ENCODE measurements around the gene MCU.
"Not testable (repeated sequence)": the region's sequence is repeated elsewhere in the genome, so short reads cannot be mapped to it uniquely, and the experiment has no call there.

Gene MCU

DNA sequence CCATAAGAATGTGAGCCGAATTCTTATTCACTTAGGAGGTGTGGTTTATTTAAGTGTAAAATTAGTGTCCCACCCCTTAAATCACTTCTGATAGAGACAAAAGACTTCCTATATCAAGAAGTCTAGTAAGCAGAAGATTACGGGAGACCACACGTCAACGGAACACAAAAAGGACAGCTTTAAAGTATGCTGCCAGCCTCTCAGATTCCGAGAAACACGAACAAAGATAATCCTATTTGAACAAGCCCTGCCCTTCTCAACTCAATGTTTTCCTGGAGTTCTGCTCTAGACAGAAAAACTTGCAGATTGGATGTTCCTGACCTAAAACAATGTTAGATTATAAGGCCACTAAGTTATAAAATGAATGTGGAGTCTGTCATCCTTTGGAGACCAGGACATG, 4.9 kb upstream of the MCU start:
- no peak for DNase-seq (ENCODE audit: low spot score)

DNA sequence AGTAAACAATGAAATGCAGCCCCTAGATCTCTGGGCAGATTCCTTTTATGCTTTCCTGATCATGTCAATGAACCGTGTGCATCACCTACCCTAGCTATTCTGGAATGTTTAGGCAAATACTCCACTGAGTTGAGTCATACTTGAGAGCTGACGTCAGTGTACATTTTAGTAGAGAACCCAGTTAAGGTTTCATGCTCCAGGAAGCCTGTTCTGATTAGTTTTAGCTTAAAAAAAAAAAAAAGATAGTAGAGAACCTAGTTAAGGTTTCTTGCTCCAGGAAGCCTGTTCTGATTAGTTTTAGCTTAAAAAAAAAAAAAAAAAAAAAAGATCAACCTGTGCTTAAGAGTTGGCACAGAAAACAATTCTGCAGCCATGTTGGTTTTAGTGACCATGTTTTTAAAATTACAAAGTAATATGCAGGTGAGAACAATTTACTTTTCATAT, 3.7 kb upstream of the MCU start:
- no peak for DNase-seq (ENCODE audit: low spot score)

DNA sequence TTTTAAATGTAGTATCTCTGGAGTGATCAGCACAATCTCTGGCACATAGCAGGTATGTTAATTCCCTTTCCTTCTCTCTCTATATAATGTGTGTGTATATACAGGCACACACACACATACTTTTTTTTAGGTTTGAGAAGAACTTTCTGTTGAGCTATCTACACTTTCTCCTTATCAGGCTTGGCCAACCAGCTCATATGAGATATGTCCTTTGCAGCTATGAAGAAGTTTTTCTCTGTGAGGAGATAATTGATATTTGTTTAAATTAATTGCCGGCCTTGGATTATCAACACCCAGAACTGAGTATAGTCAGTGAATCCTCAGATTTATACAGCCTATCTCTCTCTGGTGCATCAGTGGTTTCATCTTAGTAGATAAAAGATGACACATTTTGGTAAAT, 2.3 kb upstream of the MCU start:
- no peak for DNase-seq (ENCODE audit: low spot score)

DNA sequence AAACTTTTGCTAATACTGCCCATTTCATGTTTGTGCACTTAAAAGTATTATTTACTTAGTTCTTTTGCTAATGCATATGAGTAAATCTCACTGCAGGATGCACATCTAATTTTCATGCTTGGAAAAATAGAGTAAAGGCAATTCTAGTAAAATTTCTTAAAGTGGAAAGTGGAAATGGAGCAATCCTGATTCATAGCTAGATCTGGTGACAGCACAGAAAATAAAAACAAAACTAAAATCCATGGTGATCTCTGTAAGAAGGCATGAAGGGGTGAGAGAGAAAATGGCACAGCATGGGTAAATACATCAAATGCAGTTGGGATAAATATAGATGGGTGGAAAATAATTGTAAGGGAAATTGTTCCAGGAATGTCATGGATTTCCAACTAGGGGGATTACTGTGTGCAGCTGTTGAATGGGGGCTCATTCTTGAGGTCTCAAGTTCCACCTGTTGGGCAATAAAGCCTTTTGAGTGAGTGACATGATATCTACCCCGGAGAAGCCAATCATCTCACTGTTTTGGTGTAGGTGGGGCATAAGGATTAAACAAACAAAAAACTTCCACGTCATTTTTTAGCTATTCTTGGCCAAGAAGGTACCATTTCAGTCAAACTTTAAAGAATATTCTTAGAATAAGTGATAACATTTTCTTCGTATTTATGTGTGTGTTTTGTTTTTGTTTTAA, 1.7 kb upstream of the MCU start:
- no peak for DNase-seq (ENCODE audit: low spot score)

DNA sequence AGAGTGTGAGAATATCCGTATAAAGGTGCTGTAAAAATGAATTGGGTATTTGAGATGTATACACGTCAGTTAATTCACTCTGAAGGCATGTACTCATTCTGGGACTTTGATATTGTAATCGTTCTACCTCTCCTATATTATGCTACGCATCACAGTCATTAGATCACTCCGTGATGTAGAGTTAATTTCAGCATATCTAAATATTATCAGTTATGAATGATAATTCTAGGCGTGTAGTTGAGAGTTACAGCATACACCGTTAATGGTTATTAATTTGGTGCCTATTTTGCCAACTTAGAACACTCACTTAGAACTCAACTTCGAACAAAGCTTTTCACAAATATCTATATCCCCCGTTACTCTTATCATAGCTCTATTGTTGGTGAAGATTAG, 477 bp upstream of the MCU start:
- DNase-seq (ENCODE audit: low spot score) = no peak

DNA sequence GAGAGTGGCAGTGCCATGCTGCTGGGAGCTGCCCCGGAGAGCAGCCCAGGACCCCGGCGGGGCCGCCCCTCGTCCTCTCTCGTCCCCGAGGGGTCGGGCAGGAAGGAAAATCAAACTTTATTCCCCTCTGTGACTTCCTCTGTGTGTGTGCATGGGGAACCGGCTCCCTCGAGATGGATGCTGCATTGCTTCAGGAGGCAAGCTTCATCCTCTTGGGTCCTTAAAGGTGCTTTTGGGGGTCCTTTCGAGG, 726 bp downstream of the MCU start:
- DNase-seq (ENCODE audit: low spot score) = no peak

DNA sequence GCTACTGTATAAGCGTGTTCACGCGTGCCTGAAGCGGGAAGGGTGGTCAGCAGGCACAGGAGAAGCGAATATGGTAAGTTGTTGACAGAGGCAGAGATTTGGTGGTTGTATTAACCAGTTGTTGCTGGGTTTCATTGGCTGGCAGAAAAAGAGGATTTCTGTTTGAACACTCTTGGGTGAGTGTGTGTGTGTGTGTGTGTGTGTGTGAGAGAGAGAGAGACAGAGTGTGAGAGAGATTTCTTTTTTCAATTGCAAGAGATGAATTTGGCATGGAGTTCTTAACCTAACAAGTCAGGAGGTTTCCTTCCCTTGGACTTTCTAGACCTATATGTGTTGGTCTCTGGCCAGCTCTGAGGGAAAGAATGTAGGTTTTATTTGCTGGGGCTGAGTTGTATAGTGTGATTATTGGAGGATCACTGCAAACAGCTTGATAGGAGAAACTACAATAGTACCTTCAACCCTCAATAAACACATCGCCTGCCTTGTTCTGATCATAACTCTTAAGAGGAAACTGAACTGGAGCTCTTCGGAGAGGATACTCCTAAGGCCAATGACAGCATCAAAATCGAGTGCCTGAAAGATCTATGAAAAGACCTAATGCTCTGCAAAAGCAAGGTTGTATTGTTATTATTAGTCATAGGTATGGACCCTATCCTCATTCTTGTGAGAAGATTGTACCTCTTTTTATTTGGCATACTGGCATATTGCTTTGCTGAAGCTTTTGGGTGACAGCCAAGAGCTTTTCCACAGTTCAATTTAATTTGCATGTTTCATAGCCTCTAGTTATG, 1.2 kb downstream of the MCU start:
- peak; percentile 20 for DNase-seq (ENCODE audit: low spot score)

DNA sequence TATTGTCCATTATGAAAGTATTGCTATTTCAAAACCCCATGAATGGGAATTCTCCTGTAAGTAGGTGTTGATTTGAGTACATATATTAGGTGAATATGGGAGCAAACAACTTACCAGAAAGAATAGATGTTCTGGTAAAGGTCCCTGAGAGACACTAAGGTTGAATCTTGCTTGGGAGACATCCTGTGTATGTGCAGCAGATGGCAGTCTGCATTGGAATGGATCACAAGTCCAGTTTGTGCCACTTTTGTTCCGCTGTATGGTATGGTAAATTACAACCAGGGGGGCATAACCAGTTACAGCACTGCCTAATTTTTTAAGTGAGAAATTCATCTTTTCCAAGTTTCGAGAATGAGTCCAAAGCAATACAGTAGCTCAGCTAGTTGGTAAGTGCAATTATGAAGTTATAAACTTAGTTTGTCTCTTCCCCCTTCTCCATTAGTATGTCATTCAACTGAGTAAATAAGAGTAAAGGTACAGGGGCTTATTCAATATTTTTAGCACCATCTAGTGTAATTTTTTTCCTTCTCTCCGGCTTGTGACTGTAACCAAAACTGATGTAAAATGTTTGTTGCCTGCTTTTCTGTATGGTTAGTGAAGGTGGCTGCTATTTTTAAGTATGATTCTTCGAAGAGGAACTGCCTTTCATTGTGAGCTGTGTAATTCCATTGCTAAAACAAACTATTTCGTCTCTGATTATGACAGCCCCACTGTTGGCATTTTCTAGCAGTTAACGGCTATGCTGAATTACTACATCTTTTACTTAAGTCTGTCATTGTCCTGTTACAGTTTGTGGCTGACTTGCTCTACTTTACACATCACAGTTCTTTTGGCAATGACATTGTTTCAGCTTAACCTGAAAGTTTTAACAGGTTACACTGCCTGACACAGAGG, 2.8 kb downstream of the MCU start:
- peak; percentile 42 for DNase-seq (ENCODE audit: low spot score)

DNA sequence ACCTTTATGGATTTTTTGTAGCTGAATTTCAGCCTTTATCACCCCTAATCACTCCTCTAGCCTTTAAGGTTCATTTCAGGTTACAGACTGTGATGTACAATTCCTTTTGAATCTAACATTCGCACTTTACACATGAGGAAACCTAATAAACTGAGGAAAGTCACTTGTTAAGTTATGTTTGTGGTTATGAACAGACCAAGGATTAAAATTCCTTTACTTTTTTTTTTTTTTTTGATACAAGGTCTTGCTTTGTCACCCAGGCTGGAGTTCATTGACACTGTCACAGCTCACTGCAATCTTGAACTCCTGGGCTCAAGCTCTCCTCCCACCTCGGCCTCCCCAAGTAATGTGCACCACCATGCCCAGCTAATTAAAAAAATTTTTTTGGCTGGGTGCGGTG, 3.6 kb downstream of the MCU start:
- no peak for DNase-seq (ENCODE audit: low spot score)

DNA sequence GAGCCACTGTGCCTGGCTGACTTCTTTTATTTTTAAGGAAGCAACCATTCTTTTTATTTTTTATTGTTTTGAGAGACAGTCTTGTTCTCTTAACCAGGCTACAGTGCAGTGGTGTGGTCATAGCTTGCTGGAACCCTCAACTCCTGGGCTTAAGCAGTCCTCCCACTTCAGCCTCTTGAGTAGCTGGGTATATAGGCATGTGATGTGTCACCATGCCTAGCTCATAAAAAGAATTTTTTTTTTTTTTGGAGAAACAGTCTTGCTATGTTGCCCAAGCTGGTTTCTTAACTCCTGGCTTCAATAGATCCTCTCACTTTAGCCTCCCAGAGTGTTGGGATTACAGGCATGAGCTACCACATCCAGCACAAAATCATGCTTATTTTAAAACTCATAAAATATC, 5.8 kb downstream of the MCU start:
- no peak for DNase-seq (ENCODE audit: low spot score)

DNA sequence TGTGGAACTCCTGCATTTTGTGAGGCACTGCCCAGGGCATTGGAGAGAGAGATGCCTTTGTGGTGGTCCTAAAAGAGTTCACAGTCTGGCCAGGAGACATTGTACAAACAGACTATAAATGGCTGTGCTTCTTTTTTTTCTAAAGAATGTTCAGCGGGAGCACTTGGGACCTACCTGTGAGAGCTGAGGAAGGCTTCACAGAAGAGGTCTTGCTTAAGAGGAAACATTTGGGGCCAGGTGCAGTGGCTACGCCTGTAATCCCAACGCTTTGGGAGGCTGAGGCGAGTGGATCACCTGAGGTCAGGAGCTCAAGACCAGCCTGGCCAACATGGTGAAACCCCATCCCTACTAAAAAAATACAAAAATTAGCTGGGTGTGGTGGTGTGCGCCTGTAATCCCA, 10.5 kb downstream of the MCU start:
- DNase-seq (ENCODE audit: low spot score) = not testable (repeated sequence)

DNA sequence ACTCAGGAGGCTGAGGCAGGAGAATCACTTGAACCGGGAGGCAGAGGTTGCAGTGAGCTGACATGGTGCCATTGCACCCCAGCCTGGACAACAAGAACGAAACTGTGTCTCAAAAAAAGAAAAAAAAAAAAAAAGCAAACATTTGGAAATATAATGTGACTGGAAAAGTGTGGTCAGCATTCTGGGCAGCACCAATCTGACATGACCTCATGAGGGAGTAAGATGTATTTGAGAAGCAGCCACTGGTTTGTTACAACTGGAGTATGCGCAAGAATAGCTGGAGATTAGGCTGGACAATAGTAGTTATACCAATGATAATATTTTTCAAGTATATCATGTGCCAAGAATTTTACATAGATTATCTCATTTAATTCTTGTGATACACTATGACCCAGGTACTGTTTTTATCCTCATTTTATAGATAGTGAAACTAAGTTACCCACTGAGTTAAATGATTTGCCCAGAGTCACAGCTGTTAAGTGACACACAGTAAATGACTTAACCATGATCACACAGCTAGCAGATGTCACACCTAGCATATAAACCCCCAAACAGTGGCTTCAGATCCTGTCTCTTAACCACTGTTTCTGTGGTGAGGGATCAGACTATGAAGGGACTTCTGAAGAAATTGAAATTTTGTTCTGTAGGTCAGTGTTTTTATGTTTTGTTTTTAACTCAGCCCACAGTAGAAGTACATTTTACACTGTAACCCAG, 11.1 kb downstream of the MCU start:
- DNase-seq (ENCODE audit: low spot score) = no peak

DNA sequence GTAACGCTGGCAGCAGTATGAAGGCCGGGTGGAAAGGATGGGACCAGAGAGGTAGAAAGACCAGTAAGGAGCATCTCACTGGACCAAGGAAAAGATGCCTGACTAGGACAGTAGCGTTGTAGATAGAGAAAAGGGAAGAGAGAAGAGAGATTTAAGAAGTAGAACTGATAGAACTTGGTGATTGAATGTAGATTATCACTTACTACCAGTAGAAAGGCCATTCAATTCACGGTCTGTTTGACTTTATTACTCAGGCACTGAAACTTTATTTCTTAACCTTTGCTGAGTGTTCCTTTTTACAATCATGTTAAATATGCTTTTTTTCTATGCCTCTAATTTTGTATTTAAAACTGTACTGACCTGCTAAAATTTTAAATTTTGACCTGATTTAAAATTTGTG, 12.2 kb downstream of the MCU start:
- no peak for DNase-seq (ENCODE audit: low spot score)

DNA sequence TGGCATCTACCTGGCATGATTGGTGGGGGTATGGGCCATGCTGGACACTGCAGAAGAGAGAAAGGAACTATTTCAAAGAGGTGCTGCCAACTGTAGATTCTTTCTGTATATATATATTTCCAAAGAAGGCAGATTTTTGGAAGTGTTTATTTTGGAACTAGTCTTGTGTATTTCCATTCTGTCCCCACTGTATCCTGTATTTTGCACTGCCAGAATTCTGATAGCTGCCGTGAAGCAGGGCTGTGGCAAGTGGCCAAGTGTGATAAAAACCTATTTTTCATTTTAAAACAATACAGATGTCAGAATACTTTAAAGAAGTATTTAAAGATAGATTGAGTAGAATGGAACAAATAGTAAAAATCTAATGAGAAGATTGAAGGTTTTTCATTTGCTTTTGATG, 17.1 kb downstream of the MCU start:
- DNase-seq (ENCODE audit: low spot score) = no peak

DNA sequence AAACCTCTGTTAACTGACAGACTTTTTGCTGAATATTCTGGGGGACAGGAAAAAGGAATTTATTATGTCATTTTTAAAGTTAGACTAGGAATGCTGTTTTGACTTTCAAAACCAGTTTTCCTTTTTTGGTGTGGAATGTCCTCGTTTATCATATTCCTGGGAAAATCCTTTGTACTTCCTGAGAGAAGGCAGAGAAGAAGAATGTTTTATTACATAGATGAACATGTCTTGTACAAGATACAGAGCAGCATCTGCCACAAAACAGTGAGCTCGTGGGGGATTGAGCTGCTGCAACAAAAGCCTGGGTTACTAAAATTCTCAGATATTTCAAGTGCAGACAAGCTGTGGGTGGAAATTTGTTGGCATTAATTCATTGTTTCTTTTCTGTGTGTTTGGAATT, 20.2 kb downstream of the MCU start:
- DNase-seq (ENCODE audit: low spot score) = no peak

DNA sequence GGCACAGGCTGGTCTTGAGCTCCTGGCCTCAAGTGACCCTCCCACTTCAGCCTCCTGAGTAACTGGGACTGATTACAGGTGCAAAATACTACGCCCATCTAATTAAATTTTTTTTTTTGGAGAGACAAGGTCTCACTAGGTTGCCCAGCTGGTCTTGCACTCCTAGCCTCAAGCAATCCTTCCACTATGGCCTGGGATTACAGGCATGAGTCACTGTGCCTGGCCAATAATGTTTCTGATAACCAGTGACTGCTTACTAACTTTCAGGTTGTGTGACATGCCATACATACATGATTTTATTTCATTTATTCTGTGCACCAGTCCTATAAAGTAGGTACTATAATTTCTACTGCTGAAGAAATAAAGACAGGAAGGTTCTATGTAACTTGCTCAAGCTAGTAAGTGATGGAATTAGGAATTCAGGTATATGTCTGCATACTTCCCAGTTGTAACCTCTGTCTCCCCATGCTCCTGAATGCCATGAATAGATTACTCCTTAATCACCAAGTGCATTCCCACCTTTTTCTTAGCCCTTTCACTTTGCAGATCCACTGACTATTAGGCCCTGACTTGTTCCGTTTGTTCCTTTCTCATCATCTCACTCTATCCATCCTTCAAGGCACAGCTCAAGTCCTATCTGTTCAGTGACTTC, 28.1 kb downstream of the MCU start:
- no peak for DNase-seq (ENCODE audit: low spot score)

DNA sequence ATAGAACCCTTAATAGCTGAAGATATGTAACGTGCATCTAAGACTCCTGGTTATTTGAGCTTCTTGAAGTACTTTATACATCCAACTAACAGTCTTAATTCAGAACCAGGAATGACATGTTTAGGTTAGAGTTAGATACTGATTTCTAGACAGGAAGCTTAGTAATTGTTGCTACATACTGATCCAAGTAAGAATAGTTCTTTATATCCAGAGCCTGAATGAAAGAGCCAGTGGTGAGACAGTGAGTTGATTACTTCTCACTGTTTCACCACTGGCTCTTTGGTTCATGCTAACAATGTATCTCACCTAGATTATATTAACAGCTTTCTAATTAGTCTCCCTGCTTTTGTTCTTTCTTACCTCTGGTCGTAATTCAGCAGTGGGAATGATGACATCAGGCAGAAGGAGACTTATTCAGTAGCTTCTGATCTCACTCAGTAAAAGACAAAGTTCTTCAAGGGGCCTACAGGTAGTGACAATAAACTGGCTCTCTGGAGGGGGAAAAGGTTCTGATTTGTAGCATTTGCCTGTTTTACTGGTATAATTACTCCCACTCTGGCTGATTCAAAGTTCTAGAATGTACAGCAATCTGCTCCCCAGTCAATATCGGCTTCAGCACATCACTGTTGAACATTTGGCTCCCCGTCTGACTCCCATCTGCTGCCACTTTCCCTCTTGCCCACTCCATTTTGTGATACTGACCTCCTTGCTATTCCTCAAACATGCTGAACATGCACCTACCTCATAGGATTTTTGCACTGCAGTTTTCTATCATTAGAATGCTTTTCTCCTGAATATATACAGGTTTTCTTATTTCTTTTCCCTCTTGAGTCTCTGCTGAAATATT, 29.1 kb downstream of the MCU start:
- DNase-seq (ENCODE audit: low spot score) = no peak

DNA sequence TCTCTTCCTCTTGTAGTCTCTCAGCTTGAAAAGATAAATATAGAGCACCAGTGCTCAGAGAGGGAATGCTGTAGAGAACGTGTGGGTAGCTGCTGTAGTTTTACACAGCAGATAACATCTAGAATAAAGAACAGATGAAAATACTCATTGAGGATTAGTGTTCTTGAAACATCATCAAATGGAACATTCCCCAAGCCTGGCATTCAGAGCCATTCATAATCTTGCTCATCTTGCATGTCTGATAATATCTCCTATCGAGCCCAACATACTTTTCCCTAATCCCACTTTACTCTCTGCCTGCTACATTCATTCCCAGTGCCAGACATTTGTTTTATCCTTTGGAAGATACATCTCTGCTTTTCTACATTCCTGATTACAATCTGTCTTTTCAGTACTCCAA, 35.2 kb downstream of the MCU start:
- DNase-seq (ENCODE audit: low spot score) = no peak

DNA sequence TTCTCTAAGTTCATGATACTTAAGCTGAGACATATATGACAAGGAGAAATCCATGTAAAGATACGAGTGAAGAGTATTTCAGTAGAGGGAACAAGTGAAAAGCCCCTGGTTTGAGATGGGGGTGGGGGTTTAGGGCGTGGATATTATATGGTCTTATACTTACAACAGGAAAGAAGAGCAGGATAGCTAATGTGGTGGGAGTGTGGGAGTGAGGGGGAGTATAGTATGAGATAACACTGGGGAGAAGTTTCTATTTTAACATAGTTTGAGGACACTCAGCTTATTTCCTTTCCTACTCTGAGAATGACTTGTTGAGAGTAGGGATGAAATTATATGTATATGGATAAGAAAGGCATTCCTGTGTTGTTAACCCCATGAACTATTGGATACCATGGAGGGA, 36.5 kb downstream of the MCU start:
- DNase-seq (ENCODE audit: low spot score) = no peak

DNA sequence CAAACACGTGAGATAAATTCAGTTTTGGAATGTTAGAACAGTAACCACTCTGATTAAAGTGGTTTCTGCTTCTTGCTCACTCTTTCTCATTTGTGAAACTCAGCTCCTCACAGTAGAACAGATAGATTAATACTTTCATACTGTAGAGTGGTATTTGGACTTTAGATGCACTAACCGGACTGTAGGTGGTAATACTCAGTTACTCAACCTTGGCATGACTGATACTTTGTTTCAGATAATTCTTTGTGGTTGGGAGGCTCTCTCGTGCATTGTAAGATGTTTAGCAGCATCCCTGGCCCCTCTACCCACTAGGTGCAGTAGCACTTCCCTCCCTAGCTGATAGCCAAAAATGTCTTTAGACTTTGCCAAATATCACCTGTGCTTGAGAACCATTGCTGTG, 37.6 kb downstream of the MCU start:
- DNase-seq (ENCODE audit: low spot score) = no peak

DNA sequence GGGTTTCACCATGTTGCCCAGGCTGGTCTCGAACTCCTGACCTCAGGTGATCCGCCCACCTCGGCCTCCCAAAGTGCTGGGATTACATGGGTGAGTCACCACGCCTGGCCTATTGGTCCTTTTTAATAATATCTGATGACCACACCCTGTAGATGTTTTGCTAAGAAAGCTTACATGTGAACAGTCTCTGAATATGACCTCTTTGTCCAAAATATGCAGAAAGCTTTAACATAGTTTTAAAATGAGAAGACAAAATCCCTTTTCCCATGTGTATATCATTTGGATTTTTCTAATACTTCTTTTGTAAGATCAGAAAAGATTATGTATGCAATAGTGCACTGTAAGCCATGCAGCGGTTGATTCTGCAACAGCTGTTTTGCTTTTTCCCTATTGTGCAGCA, 38.5 kb downstream of the MCU start:
- no peak for DNase-seq (ENCODE audit: low spot score)
